ENCODE measurements around the gene DLEU7. TPM values are rescaled to one million over a fixed set of nuclear protein-coding genes. Genes with fewer than 3 reads are reported as not detected.

The DLEU7 gene
- total and polyA plus RNA-seq, 2 of the 8 experiments (the other 6 are each of a cell fraction or from before 2014, with no cell fraction given) = 4.9 to 5.2 TPM

DNA sequence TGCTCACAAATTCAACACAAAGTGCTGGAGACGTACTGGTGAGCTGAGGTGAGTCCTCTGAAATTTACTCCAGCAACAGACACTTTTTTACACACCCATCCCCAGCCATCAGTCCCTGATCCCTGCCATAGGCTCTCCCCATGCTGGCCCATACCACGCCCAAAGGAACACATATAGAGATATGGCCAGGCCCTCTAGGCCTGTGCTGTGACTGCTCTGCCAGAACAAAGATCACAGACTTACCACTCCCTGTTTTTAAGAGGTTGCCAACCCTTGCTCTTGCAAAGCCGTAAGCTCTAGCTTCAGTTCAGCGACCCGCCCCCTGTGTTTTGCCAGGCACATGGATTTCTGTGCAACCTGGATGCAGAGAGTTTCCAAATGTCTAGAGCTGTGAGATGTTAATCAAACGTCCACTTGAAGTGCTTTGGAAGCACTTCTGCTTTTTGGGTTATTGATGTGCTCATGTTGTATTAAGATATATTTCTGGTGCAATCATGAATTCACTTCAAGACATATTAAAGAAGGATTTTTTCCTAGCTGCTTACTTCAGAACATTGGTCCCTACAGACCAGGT, 59.7 kb downstream of the DLEU7 start:
- Histone ChIP-seq H2BK120ac (replicated peaks; ENCODE audit: low read depth, low read length) (no peak overlapping the region), H3K18ac (ENCODE audit: extremely low read depth, low read length) (no peak overlapping the region), H2AFZ (ENCODE audit: low read length) (no peak overlapping the region), H4K8ac (ENCODE audit: extremely low read depth, insufficient read depth, low read length) (no peak overlapping the region), H3K27me3 (replicated peaks in 1 of 4; ENCODE audit: control insufficient read depth in 3 of 4, extremely low read depth in 1 of 4, insufficient read depth in 3 of 4, low read length in 3 of 4) (no peaks in the 10 kb centered on the region; a peak in 2 of 7 replicates), H3K4me3 (ENCODE audit: extremely low read depth in 1 of 4, insufficient read depth in 2 of 4, low read depth in 3 of 4, low read length in 4 of 4) (no peak overlapping the region), H4K91ac (replicated peaks; ENCODE audit: insufficient read length, low read length) (no peak overlapping the region), H3K79me1 (ENCODE audit: low read depth, low read length) (no peaks in the 10 kb centered on the region), H3K23ac (ENCODE audit: insufficient read length) (no peak overlapping the region), H2BK5ac (ENCODE audit: low read depth, low read length) (no peak overlapping the region), H3K27ac (ENCODE audit: low read depth, low read length) (no peak overlapping the region), H3K14ac (ENCODE audit: insufficient read length) (no peak overlapping the region), H2AK5ac (ENCODE audit: low read depth, low read length) (no peak overlapping the region), H3K9me3 (ENCODE audit: insufficient read depth in 2 of 2, low read depth in 1 of 2, low read length in 1 of 2) (no peaks in the 10 kb centered on the region), H3K4me1 (replicated peaks in 1 of 4; ENCODE audit: control insufficient read depth in 3 of 4, insufficient read depth in 4 of 4, low read length in 3 of 4) (peaks cover 0 to 10% (median 4%) of the 10 kb centered on the region in 4 experiments; a peak in 5 of 7 replicates), H3K79me2 (ENCODE audit: control insufficient read depth in 1 of 2, insufficient read depth in 2 of 2, low read length in 2 of 2) (no peaks in the 10 kb centered on the region), H3K23me2 (ENCODE audit: low read depth, low read length) (no peaks in the 10 kb centered on the region), H3K9ac (replicated peaks in 1 of 4; ENCODE audit: extremely low read depth in 1 of 4, low read depth in 3 of 4, low read length in 3 of 4) (no peak overlapping the region), H2BK20ac (ENCODE audit: low read length) (no peak overlapping the region), H3K4ac (replicated peaks; ENCODE audit: insufficient read length, low read depth, low read length) (no peak overlapping the region), H2BK12ac (ENCODE audit: low read depth, low read length) (no peak overlapping the region), H3K4me2 (ENCODE audit: insufficient read depth in 1 of 2, low read depth in 2 of 2, low read length in 2 of 2) (no peak overlapping the region), H3K36me3 (ENCODE audit: control insufficient read depth in 2 of 4, insufficient read depth in 4 of 4, low read length in 3 of 4) (no peaks in the 10 kb centered on the region), H3K56ac (replicated peaks; ENCODE audit: insufficient read length, low read depth, low read length) (no peak overlapping the region), H2BK15ac (ENCODE audit: low read length) (no peak overlapping the region; the same call in 1 of the 2 replicates), H4K5ac (ENCODE audit: insufficient read length, low read depth, low read length) (no peak overlapping the region), H4K20me1 (replicated peaks in 1 of 2; ENCODE audit: control insufficient read depth in 1 of 2, insufficient read depth in 2 of 2, low read length in 2 of 2) (no peaks in the 10 kb centered on the region)
- CTCF ChIA-PET (ENCODE audit: partially characterized antibody) = interaction anchor here (0.9 to 1.8 kb wide), 4 partner anchors 10 to 170 kb away, joined by 3 to 6 read pairs (median 4); no protein-coding TSS in a partner anchor
- DNase-seq (ENCODE audit: low read depth in 1 of 2, low spot score in 2 of 2) (no peak), FAIRE-seq (no peak)
- no peak for TF ChIP-seq CTBP2 (IDR thresholded peaks at IDR 0.05; ENCODE audit: borderline replicate concordance, insufficient read depth, insufficient read length, low read length)
- TF ChIP-seq POU5F1 (IDR thresholded peaks at IDR 0.05; ENCODE audit: low read depth, low read length) = no peak
- POLR2A ChIA-PET (ENCODE audit: partially characterized antibody) = interaction anchor here (0.6 kb wide), 1 partner anchor 686 kb away, joined by 3 read pairs; no protein-coding TSS in a partner anchor
- WGBS, 2 experiments (ENCODE audit: extremely low coverage in 1 of 2, insufficient coverage in 1 of 2, insufficient read length in 1 of 2, insufficient replicate concordance in 2 of 2, low coverage in 1 of 2, low lambda C conversion rate in 2 of 2, missing lambda C conversion rate in 1 of 2) = 98% methylated on average over 6 of the region's 6 CpGs; no CpG with 5 or more reads in 1 of the 2 experiments

All from H1 (cell line).